Body of pancreas (tissue), 4 donors: Measurements from ENCODE around the gene SLC6A15.
A peak's percentile ranks its signal among the peaks of the same experiment; 100 is the strongest.

Source experiments
- POLR2A ChIP-seq, 3 donors: fragments of 450-650 bp; IDR thresholded peaks; one replicate each; pipeline ENCODE4 v1.6.1; 2016; ENCODE audit warnings: antibody characterized with exemption in 3 of 3, mild to moderate bottlenecking in 2 of 3
- TF ChIP-seq, protein P1 (sequence below), 7 experiments: fragments of 450-650 bp in 4 of 7; fragments of 200-600 bp in 3 of 7; sonication (generic) in 3 of 7; IDR thresholded peaks; one replicate each; pipeline ENCODE4 v1.5.1; 2016 to 2019; ENCODE audit warnings: antibody characterized with exemption in 7 of 7

DNA sequence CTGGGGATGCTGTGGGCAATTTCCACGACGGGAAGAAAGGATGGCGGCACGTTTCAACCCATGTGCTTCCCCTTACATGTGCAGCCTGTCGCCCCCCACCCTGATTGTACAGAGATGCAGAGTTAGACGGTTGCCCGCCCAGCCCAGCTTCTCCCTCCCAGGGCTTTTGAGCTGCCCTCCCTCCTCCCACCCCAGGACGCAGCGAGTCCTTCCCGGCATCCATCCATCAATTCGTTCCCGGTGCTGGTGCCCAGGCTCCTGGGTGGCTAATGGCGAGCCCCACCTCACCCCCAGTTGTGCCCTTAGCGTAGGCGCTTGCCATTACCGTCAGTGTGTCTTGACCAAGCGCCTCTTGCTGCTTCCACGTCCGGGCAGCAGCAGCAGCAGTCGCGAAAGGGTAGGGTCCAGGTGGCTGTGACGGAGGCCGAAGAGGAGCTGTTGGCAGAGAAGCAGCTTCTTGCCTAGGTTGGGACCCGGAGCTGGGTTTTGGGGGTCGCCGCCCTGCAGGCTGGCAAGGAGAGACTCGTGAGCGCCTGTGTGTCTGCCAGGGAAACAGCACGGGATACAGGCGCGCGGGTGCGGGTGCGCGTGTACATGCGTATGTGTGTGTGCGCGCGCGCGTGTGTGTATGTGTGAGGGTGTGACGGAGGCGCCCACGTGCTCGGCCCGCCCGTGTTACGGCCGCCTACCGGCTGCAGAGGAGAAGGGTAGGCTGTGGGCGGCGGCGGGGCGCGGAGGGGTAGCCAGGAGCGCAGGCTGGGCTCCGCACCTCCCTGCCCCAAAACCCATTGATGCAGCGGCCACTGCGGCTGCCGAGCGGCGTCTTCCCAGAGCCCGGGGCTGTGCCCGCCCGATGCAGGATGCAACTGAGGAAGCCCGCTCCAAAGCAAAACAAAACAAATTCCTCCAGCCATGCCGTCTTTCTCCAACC is at the start of gene SLC6A15:
- no peak for TF ChIP-seq POLR2A (IDR thresholded peaks at IDR 0.05)
- TF ChIP-seq, protein P1, sequence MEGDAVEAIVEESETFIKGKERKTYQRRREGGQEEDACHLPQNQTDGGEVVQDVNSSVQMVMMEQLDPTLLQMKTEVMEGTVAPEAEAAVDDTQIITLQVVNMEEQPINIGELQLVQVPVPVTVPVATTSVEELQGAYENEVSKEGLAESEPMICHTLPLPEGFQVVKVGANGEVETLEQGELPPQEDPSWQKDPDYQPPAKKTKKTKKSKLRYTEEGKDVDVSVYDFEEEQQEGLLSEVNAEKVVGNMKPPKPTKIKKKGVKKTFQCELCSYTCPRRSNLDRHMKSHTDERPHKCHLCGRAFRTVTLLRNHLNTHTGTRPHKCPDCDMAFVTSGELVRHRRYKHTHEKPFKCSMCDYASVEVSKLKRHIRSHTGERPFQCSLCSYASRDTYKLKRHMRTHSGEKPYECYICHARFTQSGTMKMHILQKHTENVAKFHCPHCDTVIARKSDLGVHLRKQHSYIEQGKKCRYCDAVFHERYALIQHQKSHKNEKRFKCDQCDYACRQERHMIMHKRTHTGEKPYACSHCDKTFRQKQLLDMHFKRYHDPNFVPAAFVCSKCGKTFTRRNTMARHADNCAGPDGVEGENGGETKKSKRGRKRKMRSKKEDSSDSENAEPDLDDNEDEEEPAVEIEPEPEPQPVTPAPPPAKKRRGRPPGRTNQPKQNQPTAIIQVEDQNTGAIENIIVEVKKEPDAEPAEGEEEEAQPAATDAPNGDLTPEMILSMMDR (IDR thresholded peaks at IDR 0.05): peak in 5 of 7 experiments; percentile 8 to 33 (median 24)
